A673 (cell line): Measurements from ENCODE around the gene MOB3A.

Experiments used
- CTCF ChIP-seq: fragments of 300-800, 200-600 bp; sonication (generic); conservative IDR thresholded peaks from 2 replicates; pipeline ENCODE4 v1.5.1; 2017; ENCODE audit warnings: low read depth, mild to moderate bottlenecking, antibody characterized with exemption, low read length, moderate library complexity, mixed read lengths
- EZH2 ChIP-seq: fragments of 200-600 bp; sonication (generic); IDR thresholded peaks from 2 replicates; pipeline ENCODE4 v1.6.1; 2017; ENCODE audit warnings: borderline replicate concordance, low read depth, mild to moderate bottlenecking, mixed read lengths, antibody characterized with exemption, low read length; ENCODE audit not compliant: poor library complexity, severe bottlenecking

- TF ChIP-seq CTCF, result peak; percentile 55
- TF ChIP-seq EZH2, result no peak
Observed at GRCh38 chr19:2050991-2051772, 44.9 kb downstream of the MOB3A start, which contains the start of gene MKNK2.
